GM19468 (cell line): ENCODE data around the gene SLC2A9.
A peak's percentile ranks its signal among the peaks of the same experiment; 100 is the strongest.

Source experiments
- ATAC-seq: cut with Tn5 transposase; IDR thresholded peaks from one replicate; pipeline ENCODE4 v1.9.1; 2021; ENCODE audit warnings: mild to moderate bottlenecking, moderate library complexity, moderate number of reproducible peaks; ENCODE audit not compliant: unreplicated experiment; ENCODE audit errors: extremely low read depth

Gene SLC2A9

GRCh38 chr4:9970399-9971011 lies 50.8 kb downstream of the SLC2A9 start:
- ATAC-seq, result peak; percentile 80

GRCh38 chr4:9969526-9970398 lies 51.5 kb downstream of the SLC2A9 start:
- ATAC-seq, result no peak

- ATAC-seq, result no peak
These were observed 52.8 kb downstream of the SLC2A9 start for GRCh38 chr4:9968472-9968871.

DNA sequence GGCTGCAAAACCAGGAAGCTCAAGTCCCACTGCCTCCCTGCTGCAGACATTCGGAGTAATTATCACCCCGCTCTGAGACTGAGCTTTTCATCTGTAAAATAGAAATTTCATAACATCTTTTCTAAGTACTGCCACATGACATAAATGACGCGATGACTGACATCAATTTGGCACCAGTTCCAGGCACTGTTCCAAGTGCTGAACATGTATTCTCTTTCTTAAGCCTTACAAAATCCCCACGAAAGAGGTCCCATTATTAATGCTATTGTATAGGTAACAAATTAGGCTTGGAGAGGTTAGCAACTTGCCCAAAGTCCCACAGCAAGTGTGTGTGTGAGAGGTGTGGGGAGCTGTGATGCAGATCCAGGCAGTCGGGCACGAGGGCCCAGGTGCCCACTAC lies 56.4 kb downstream of the SLC2A9 start:
- no peak for ATAC-seq

GRCh38 chr4:9963328-9963727 lies 58.0 kb downstream of the SLC2A9 start:
- no peak for ATAC-seq

DNA sequence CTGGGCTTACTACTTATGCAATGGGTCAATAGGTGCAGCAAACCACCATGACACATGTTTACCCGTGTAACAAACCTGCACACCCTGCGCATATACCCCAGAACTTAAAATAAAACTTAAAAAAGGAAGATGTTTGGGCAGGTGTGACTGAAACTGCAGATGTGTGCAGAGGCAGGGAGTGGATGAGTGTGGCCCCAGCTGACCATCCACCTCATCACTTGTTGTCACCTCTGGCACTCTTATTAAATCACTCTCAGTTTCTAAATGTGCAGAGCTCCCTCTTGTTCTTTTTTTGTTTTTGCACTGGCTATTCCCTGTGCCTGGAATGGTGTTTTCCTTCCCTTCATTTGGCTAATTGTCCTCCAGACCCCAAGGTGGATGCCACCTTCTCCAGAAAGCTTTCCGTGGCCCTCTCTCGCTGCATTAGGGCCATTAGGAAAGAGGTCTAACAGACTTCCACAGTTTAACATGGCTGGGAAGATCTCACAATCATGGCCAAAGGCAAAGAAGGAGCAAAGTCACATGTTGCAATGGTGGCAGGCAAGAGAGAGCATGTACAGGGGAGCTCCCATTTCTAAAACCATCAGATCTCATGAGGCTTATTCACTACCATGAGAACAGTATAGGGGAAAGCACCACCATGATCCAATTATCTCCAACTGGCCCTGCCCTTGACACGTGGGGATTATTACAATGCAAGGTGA lies 58.5 kb downstream of the SLC2A9 start:
- ATAC-seq, result no peak

DNA sequence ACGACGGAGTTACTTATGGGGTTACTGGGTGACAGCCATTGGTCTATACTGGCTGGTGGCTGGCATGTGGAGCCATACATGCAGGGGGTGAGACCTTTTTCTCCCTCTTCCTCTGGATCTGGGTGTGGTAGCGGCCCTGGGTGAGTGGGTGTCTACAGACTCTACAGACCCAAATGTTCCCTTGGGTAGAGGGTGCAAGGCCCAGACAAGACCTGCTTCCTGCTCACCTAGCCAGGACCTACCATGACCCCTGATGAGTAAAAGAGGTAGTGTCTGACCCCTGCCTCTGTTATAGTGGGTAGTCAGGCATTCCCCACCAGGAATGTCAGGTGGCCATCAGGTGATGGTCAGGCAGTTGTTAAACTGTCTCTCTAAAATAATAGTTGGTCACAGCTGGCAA lies 66.8 kb downstream of the SLC2A9 start:
- no peak for ATAC-seq

DNA sequence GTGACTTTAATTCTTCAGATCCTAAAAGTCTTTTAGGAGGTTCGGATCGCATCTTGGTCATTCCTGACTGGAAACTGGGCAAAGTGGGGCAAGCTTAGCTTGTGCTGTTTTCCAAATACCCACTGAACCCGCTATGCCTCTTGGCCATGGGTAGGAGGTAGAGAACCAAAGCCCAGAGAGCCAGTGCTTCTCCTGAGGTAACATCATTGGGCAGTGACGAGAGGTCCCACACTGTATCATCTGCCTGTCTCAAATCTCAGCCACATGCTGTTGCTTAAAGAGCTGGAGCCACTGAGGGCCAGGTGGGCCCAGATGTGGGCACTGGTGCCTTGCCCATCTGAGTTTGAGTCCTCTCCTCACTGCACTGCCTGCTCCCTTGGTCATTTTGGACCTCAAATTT lies 68.2 kb downstream of the SLC2A9 start:
- ATAC-seq, result no peak

- ATAC-seq, result no peak
These were observed 68.8 kb downstream of the SLC2A9 start for GRCh38 chr4:9952415-9952950.

GRCh38 chr4:9949573-9949972 lies 71.7 kb downstream of the SLC2A9 start:
- ATAC-seq, result no peak

DNA sequence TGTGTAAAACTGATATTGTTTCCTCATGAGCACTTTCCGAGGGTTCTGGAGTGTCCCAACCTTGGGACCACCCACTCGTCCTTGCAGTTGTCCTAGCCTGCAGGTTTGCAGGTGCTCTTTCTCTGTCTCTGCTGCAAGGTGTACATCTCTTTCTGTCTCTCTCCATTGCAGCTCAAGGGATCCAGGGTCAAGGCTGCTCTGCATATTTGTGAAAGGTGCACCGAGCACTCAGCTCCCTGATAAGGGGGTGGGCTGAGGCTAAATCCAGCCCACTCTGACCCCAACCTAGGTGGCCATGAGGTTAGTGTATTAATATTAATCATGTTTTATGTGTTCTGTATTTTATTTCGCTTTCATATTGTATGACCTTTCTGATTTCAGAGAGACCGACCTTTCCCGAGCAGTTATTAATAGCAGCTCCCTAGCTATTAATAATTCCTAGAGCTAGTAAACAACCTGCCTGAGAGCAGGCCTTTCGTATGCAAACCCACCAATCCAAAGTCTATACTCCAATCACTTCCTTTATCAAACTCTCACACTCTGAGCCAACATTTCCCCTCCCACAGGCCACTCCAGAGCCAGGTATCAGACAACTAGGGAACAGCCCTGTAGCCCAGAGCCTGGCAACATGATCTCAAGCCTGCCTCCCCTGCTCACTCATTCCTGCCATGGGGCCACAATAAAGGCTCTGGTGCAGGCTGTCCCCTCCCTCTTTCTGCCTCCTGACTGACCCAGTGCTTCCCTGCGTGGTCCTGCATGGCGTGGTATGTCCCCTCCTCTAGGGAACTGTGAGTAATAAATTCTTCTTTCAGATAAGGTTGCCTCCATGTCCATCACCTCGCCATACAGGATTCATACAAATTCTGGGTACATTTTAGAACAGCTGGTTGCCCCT lies 73.9 kb downstream of the SLC2A9 start:
- ATAC-seq, result no peak

GRCh38 chr4:9946170-9946569 lies 75.1 kb downstream of the SLC2A9 start:
- no peak for ATAC-seq

GRCh38 chr4:9944431-9945425 lies 76.6 kb downstream of the SLC2A9 start:
- ATAC-seq, result no peak

- ATAC-seq, result no peak
These were observed 77.5 kb downstream of the SLC2A9 start for GRCh38 chr4:9943761-9944160.

GRCh38 chr4:9942921-9943600 lies 78.2 kb downstream of the SLC2A9 start:
- ATAC-seq, result no peak

GRCh38 chr4:9942139-9942538 lies 79.2 kb downstream of the SLC2A9 start:
- ATAC-seq, result no peak

GRCh38 chr4:9940041-9940440 lies 81.3 kb downstream of the SLC2A9 start:
- ATAC-seq, result no peak

DNA sequence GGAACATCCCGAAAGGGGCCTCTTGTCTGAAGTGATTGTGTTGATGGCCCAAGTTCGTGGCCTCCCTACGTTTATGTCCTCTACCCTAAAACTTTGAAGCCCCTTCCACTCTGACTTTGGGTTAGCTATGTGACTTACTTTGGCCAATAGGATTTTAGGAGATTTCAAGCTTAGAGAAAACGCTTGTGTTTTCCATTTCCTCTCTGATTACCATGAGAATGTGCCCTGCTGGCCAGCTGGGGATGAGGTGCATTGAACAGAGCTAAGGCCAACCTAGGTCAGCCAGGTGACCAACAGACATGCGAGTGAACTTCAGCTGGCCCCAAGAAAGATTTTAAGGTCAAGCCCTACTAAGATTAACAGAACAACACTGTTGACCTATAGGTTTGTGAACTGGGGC lies 82.4 kb downstream of the SLC2A9 start:
- no peak for ATAC-seq
